ENCODE data around the gene EIF3K.

GRCh38 chr19:38676023-38676877 is 57.3 kb downstream of the EIF3K start:
- TF ChIP-seq SIN3A (IDR thresholded peaks at IDR 0.05; ENCODE audit: borderline replicate concordance, low read depth, low read length), result no peak
- no peak for TF ChIP-seq ZBTB33 (CRISPR knock-in tag; IDR thresholded peaks at IDR 0.05)
- TF ChIP-seq CTCF (CRISPR knock-in tag; IDR thresholded peaks at IDR 0.05), result no peak
- no peak for TF ChIP-seq EP300 (IDR thresholded peaks at IDR 0.05; ENCODE audit: low read depth in 2 of 2, low read length in 2 of 2)
- no peak for TF ChIP-seq EP300 (CRISPR knock-in tag; IDR thresholded peaks at IDR 0.05; ENCODE audit: borderline replicate concordance)

Measured in HepG2 (cell line).